Hindlimb muscle (tissue), 1 donor: ENCODE data around the gene TENT4A. TPM values are rescaled to one million over a fixed set of nuclear protein-coding genes. Genes with fewer than 3 reads are reported as not detected.
"Not testable (repeated sequence)": the region's sequence is repeated elsewhere in the genome, so short reads cannot be mapped to it uniquely, and the experiment has no call there.

ENCODE experiments used
- DNase-seq: peaks from one replicate; pipeline ENCODE4 v3.0.0-alpha.2; 2013
- polyA plus RNA-seq: library from polyadenylated mRNA; unstranded; fragments of 120-200 nt; gene quantifications from one replicate; pipeline ENCODE4 v1.2.1, GENCODE V29; 2013; ENCODE audit not compliant: insufficient read length

Gene TENT4A
- polyA plus RNA-seq, 1 donor, result 19.9 TPM

DNA sequence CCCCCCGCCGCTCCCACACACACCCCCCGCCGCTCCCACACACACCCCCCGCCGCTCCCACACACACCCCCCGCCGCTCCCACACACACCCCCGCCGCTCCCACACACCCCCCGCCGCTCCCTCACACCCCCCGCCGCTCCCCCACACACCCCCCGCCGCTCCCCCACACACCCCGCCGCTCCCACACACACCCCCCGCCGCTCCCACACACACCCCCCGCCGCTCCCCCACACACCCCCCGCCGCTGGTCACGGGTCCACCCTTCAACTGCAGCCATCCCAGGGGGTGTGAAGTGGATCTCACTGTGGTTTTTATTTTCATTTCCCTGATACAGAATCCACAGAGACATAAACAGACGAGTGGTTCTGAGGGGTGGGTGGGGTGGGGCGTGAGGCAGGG is 61.0 kb downstream of the TENT4A start:
- not testable (repeated sequence) for DNase-seq

DNA sequence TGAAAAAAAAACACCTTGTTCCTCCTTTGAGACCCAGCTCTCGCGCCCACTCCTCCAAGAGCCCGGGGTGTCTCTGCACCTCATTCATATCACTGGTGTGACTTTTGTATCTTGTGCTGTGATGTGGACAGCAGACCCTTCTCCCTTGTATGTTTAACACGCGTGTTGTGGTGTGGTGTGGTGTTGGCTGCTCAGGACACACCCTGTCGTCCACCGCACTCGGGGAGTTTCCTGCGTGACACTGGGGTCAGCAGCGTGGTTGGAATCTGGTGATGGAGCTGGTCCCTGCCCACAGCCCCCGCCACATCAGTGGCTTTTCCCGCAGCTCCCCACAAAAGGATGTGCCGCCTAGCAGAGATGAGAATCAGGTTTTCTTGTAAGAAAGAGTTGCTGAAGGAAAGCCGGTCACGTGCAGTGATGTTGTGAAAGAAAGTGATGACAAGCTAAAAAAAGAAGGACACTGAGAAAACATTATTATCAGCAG is 61.5 kb downstream of the TENT4A start:
- DNase-seq, result no peak

DNA sequence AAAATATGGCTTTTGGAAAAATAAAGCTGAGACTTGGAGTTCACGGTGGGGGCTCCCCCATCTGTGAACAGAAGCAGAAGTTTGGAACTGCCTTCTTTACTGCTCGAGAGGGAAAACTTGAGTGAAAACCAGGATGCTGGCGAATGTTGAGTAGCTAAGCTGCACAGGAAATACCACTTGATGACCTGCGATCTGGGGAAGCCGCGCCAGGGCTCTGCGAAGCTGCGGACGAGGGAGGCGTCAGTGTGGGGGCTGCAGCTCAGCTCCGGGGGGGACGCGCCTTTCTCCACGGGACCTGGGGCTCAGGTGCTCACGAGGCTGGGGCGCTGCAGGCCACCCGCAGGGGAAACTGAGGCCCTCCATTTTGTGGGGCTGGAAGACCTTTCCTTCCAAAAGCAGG is 62.3 kb downstream of the TENT4A start:
- DNase-seq, result no peak

DNA sequence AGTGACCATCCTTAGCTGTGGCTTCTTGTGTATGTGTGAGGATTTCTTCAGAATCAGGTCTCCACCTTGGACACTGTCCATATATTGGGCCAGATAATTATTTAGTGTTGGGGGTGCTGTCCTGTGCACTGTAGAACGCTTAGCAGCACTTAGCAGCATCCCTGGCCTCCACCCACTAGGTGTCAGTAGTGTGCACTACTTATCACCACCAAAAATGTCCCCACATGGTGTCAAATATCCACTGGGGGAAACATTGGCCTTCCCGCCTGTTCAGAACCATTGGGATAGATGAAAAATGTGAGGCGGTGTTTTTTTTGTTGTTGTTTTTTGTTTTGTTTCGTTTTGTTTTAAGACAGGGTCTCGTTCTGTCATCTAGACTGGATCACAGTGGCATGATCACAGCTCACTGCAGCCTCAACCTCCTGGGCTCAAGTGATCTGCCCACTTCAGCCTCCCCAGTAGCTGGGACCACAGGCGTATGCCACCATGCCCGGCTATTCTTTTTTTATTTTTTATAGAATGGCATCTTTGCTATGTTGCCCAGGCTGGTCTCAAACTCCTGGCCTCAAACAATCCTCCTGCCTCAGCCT is 67.7 kb downstream of the TENT4A start:
- no peak for DNase-seq

DNA sequence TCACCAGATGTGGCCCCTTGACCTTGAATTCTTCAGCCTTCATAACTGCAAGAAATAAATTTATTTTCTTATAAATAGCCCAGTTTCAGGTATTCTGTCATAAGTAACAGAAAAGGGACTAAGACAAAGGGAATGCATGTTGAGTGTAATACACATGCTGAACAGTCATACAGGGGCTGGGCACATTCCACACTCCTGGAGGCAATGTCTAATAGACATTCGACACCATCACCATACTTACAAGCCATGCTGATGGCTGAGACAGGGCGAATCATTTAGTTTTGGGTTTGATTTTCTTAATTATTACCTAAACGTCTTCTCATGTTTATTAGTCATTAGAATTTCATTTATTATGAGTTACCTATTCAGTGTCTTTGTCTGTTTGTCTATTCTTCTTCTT is 68.5 kb downstream of the TENT4A start:
- DNase-seq, result no peak

DNA sequence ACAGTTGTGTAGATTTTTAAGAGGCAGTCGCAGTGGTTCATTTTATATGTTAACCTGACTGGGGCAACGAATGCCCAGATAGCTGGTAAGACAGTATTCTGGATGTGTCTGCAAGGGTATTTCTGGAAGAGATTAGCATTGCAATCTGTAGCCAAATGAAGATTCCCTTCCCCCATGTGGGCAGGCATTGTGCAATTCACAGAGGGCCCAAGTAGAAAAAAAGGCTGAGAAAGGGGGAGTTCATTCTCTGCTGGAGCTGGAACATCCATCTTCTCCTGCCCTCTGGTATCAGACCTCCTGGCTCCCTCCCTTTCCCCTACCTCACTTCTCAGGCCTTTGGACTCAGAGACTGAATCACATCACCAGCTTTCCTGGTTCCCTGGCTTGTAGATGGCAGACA is 70.6 kb downstream of the TENT4A start:
- no peak for DNase-seq

DNA sequence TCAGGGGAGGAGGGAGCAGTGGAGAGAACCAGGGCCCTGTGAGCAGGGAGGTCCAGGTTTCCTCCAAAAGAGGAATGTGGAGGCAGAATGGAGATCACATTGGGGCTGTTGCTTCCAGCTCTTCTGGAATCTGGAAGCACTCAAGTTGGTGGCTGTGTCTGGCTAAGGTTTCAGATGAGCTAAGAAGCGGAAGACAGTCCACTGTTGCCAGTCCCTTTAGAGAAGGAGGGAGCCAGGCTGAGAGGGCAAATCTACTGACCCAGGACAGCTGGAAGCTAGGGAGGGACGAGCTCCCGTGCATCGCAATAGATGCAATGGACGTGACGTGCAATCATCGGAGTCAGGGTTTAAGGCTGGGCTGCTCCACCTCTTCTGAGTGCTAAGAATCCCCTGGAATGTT is 71.2 kb downstream of the TENT4A start:
- no peak for DNase-seq

DNA sequence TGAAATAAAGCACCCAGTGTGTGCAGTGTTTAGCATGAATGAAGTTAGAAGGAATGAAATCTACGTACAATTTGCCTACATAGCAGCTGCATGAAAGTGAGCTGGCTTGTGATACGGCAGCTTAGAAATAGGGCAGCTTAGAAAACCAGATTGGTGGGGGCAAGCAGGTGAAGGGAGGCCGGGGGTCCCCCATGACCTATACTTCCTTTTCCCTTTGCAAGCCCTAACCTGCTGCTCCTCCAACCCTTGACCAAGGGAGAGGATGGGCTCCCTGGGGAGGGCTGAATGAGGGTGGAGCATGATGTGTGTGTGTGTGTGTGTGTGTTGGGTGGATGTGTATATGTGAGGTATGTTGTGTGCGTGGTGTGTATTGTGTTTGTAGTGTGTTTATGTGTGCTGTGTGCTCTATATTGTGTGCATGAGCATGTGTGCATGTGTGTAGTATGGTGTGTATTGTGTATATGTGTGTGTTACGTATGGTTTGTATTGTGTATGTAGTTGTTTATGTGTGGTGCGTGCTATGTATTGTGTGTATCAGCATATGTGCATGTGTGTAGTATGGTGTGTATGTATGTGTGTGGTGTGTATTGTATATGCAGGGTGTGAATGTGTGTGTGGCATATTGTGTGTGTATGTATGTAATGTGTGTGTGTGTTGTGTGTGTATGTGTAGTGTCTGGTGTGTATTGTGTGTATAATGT is 72.1 kb downstream of the TENT4A start:
- no peak for DNase-seq

DNA sequence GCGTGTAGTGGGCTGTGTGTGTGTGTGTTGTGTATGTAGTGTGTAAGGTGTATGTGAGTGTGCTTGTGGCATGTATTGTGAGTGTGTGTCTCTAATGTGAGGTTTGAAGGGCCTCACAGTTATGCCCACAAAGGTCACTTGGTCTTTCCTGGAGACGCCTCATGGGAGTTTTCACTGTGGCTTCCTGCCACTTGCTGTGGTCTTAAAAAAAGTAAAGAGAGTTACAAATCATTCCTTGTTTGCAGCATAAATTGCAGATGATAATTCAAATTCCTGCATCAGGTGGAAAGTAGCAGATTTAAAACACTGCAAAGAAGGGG is 72.6 kb downstream of the TENT4A start:
- DNase-seq, result no peak

DNA sequence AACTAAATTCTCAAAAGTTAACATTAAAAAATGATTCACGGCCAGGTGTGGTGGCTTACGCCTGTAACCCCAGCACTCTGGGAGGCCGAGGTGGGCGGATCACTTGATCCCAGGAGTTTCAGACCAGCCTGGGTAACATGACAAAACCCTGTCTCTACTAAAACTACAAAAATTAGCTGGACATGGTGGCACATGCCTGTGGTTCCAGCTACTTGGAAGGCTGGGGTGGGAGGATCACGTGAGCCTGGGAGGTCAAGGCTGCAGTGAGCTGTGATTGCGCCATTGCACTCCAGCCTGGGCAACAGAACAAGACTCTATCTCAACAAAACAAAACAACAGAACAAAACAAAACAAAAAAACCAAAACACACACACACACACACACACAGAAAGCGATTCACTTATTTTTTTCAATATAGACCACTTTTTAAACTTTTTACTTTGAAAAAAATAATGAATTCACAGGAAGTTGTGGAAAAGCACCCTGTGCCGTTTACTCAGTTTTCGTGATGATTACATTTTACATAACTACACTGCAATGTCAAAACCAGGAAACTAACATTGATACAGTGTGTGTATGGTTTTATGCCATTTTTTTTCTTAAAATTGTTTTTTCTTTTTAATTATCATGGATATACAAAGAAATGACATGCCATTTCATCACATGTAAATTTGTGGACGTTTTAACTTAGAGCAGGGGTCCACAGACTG is 73.7 kb downstream of the TENT4A start:
- no peak for DNase-seq

DNA sequence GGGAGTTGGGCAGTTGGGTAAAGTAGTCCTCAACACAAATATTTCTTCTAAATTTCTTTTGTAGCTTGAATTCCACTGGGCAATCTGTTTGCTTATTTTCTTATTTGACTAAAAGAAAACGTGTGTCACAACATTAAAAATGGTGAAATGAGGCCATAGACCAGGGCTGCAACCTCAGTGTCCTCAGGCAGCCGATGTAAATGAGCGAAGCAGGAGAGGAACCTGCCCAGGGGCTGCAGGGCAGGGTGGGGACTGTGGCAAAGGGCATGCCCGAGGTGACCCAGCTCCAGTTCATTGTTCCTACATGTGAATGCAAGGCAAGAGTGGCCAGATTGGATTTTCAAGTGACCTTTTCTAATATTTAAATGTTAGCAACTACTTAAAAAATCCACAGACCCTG is 74.7 kb downstream of the TENT4A start:
- DNase-seq, result no peak

DNA sequence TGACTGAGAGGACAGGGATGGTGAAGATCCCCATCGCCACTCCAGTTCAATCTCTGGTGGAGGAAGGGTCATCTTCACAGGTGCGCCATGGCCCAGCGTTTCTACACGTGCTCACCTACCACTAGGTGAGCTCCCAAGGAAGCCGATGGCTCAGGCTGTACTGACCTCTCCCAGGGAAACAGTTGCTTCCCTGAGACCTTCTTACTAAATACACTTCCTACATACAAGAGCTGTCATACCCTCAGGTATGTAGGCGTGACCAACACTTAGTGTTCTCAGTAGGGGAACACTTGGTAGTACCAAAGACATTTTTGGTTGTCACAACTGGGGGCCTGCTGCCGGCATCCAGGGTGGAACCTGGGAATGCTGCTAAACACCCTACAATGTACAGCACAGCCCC is 75.2 kb downstream of the TENT4A start:
- no peak for DNase-seq

DNA sequence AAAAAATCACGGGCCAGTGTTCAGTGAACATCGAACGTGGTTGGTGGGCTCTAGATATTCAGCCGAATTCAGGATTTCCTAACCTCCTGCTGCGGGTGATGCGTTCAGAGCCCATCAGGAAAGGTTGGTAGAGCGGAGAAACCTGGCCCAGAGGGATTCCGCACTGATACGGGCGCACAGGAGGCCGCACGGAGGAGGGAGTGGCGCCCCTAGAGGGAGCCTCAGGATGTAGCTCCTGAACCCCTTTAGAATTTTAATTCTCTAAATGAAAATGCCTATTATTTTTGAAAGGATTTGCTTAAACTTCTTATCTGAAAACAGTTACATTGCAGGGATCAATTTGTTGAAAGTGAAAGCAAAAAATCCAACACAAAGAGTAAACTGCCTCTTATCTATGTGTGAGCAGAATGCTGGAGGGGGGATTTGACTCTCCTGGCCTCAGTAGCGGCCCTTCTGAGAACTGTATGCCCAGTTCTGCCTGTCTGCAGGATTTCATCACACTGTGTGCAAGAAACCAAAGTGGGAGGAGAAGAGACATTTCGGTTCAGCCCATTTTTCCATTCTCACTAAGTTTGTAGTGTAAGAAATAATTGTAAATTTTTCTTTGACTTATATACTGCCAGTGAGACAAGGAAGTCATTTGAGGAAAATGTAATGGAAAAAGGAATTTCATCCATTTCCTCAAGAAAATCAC is 75.9 kb downstream of the TENT4A start:
- DNase-seq, result no peak

DNA sequence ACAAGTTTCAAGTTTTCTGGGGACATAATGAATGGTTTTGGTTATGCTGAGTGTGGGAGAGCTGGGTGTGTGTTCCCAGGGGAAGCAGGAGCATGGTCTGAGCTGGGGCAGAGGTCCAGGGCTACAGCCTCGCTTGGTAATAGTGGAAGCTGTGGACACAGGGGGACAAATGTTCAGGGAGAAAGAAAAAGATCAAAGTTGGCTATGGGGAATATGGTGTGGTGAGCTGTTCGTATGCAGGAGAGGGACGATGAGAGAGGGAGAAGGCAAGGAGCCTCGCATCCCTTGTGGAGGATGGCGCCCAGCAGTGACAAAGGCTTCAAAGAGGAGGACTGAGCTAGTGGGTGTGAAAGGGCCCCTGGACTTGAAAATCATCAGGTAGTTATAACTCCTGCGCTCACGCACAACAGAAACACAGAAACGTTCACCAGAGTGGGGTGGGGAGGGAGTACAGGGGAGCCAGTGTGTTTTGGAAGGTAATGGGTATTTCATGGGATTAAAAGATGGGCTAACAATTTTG is 77.2 kb downstream of the TENT4A start:
- DNase-seq, result no peak

DNA sequence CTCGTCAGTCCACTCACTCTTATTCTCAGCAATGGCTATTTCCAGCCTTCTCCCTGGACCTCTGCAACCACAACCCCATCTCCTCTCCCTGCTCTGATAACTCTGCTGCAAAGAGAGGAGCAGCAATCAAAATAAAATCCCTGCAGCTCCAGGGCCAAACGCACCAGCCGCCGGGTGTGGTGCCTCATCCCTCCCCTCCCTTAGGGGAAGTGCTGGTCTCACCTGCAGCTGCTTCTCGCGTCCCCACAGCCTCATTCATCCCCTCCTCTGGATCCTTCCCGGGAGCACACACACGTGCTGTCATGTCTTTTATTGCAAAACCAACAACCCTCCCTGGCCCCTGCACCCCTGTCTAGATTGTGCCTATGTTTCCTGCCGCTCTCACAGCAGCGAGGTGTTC is 77.8 kb downstream of the TENT4A start:
- DNase-seq, result no peak

DNA sequence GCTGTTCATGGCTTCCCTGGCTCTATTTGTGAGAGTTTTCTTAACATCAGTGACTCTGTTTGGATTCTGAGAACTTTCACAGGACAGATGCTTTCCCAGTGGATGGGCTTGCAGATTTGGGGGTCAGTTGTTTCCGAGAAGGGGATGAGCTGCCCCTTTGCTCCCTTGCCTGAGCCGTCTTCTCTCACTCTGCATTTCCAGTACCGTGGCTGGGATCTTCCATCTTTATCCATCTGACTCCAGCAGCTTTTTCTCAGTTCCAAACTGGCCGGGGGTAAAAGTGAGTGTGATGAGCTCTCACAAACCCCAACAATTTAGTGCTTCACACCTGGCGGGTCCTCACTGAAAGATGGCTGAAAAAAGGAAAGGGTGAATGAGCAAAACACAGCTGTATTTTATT is 79.1 kb downstream of the TENT4A start:
- DNase-seq, result no peak

DNA sequence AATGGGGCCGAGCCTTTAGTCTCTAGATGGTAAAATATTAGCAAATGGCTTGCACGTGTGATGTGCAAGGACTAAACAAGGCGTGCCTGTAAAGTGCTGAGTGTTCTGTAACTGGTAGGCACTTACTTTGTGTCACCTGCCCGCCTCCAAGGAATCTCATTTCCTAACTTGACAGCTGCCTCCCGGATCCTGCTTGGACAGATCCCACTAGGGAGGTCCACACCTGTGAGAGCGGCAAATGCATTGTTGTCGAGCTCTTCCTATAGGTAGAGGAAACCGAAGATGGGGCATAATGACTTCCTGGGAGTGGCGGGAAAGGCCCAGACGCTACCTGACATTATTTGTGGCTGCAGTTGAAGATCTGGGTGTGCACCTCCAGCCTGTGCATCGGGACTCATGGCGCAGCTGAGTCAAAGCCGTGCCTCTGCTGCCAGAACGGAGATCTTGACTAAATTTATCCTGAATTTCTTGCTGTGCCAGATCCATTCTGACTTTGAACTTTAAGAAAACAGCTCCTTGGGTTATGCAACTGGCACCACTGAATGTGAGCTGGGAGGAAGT is 79.8 kb downstream of the TENT4A start:
- DNase-seq, result no peak

DNA sequence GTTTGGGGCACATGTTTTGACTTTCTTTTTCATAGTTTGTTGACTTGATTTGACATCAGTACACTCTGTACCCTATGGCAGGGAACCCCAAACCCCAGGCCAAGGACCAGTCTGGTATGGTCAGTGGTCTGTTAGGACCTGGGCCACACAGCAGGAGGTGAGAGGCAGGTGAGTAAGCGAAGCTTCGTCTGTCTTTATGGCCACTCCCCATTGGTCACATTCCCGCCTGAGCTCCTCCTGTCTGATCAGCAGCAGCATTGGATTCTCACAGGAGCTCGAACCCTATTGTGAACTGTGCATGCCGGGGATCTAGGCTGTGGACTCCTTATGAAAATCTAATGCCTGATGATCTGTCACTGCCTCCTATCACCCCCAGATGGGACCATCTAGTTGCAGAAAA is 88.0 kb downstream of the TENT4A start:
- DNase-seq, result no peak

DNA sequence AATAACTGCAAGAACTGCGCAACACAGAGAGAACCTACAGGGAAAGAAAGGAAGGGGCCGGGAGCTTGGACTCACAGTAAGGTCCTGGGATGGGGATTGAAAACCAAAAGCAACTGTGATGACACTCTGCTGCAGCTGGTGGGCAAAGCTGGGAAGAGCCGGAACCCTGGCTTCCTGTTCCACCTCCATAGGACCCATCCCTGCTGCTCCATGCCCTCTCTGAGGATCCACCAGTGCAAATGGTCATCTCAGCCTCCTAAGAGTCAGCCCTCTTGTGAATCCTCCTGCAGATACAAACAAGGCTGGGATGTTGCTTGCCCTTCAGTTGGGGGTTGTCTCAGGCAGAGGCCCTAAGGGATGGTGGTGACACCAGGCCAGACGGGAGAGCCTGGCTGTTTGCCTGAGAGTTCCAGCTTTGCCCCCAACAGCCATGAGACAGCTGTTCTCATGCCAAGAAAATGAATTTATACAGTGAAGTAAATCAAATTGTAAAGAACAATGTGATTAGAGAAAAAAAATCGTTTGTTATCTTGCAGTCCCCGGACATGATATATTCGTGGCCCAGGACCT is 90.8 kb downstream of the TENT4A start:
- no peak for DNase-seq

DNA sequence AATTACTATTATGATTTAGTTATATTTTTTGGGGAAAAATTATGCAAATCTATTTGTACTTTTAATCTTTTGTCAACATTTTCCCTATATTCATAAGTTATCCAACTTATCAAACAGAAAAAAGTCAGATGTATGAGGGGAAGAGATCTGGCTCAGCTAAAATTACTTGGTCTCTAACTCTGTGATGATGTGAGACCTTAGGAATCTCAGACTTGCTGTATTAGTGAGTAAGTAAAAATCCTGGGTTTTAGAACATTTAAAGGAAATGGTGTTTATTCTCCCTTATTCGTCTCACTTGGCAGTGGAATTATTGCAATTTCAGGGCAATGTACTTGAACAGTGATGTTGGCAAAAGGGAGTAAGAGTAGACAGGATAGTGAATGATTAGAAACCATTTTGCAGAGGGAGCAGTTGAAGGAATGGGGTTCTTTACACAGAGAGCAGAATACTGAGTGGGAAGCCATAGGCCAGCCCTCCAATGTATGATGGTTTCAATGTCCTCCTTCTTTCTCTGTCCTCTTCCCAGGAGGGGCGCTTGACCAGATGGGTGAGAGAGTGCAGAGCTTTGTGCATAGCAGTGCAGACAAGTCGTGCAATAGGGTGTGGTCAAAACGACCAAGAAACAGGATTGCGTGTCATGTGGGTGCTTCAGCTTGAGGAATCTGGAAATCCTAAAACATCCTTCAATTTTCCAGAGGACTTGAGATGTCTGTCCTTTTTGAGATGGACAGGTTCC is 91.7 kb downstream of the TENT4A start:
- no peak for DNase-seq

DNA sequence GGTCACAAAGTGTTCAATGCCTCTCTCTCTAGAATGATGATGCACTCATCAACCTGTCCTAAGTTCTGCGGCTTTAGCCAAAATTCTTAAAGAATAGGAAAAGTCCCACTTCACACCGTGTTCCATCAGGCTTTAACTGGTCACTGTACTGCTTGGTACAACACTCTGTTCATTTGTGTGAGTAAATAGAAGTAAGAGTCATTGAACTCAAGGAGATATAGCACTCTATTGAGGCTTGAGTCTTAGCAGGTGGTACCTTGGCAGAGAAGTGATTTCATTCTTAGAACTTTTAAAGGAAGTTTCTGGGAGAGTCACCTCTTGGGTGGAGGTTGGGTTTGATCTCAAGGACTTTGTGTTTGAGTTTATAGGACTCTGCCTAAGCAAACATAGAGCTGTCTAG is 92.6 kb downstream of the TENT4A start:
- DNase-seq, result no peak
